Liver (tissue), 9 donors: Measurements from ENCODE around the gene NMNAT2. TPM values are rescaled to one million over a fixed set of nuclear protein-coding genes. Genes with fewer than 3 reads are reported as not detected.

ENCODE experiments used
- DNase-seq: peaks from one replicate; pipeline ENCODE4 v3.0.0-alpha.2; 2017; ENCODE audit warnings: low spot score
- H3K27ac ChIP-seq, 2 donors: one replicate each; pipeline ENCODE4 v1.7.0; 2013; ENCODE audit warnings: inconsistent platforms in 2 of 2, low read length in 2 of 2, control low read depth in 1 of 2, low read depth in 1 of 2, mild to moderate bottlenecking in 1 of 2
- H3K27me3 ChIP-seq, 4 donors: one replicate each; pipeline versions ENCODE4 v1.6.1 to v1.7.0; 2013; ENCODE audit warnings: low read length in 3 of 4, inconsistent platforms in 1 of 4, mild to moderate bottlenecking in 1 of 4, moderate library complexity in 1 of 4; ENCODE audit not compliant: control insufficient read depth in 4 of 4, insufficient read depth in 4 of 4
- H3K36me3 ChIP-seq, 4 donors: one replicate each; pipeline versions ENCODE4 v1.6.1 to v1.7.0; 2013; ENCODE audit warnings: low read length in 3 of 4, mild to moderate bottlenecking in 3 of 4, low read depth in 1 of 4, moderate library complexity in 1 of 4; ENCODE audit not compliant: control insufficient read depth in 4 of 4, insufficient read depth in 3 of 4
- H3K4me1 ChIP-seq, 4 donors: one replicate each; pipeline versions ENCODE4 v1.6.1 to v1.7.0; 2013; ENCODE audit warnings: low read length in 3 of 4, mild to moderate bottlenecking in 3 of 4, moderate library complexity in 1 of 4; ENCODE audit not compliant: control insufficient read depth in 4 of 4, insufficient read depth in 4 of 4
- H3K4me3 ChIP-seq, 3 donors: one replicate each; pipeline versions ENCODE4 v1.6.1 to v1.7.0; 2013; ENCODE audit warnings: low read length in 3 of 3, control low read depth in 1 of 3, low read depth in 1 of 3, mild to moderate bottlenecking in 1 of 3
- H3K9ac ChIP-seq, 2 donors: one replicate each; pipeline ENCODE4 v1.7.0; 2013; ENCODE audit warnings: low read length in 2 of 2, mild to moderate bottlenecking in 2 of 2, moderate library complexity in 2 of 2, control low read depth in 1 of 2, low read depth in 1 of 2
- H3K9me3 ChIP-seq, 4 donors: one replicate each; pipeline versions ENCODE4 v1.6.1 to v1.7.0; 2013; ENCODE audit warnings: low read length in 3 of 4; ENCODE audit not compliant: control insufficient read depth in 4 of 4
- EGR1 ChIP-seq, 2 donors: IDR thresholded peaks; 2 replicates each; pipeline ENCODE4 v1.6.1; 2016 to 2018; ENCODE audit warnings: antibody characterized with exemption in 2 of 2, low read depth in 2 of 2
- HNF4A ChIP-seq, 2 donors: conservative IDR thresholded peaks; 2 replicates each; pipeline ENCODE4 v1.6.1; 2016; ENCODE audit warnings: antibody characterized with exemption in 2 of 2, mild to moderate bottlenecking in 2 of 2
- HNF4G ChIP-seq: IDR thresholded peaks from 2 replicates; pipeline ENCODE4 v1.6.1; 2016; ENCODE audit warnings: antibody characterized with exemption
- NR2F2 ChIP-seq: IDR thresholded peaks from 2 replicates; pipeline ENCODE4 v1.6.1; 2016; ENCODE audit warnings: antibody characterized with exemption
- RAD21 ChIP-seq, 2 donors: IDR thresholded peaks; 2 replicates each; pipeline ENCODE4 v1.6.1; 2016; ENCODE audit warnings: antibody characterized with exemption in 2 of 2, mild to moderate bottlenecking in 2 of 2
- WGBS: extraction: QIAGEN DNeasy Blood & Tissue Kit; methylation state at CpG from one replicate; pipeline ENCODE4 v1.1.7; 2013; 5-methylcytosine and 5-hydroxymethylcytosine counted together
- polyA plus RNA-seq, 2 donors: library from polyadenylated mRNA; stranded (reverse) in 1 of 2; unstranded in 1 of 2; fragments of 200-250 nt in 1 of 2; fragments of >200 nt in 1 of 2; fragmentation: Nextera tagmentation in 1 of 2; extraction: Ambion mirVana in 1 of 2; gene quantifications; one replicate each; pipeline versions ENCODE4 v1.2.1 to v1.2.3, GENCODE V29; 2013 to 2015
- total RNA-seq, 2 donors: library from RNA; depleted of rRNA; stranded (reverse); fragments of >200 nt; gene quantifications; one replicate each; pipeline ENCODE4 v1.2.3, GENCODE V29; 2014
- TF ChIP-seq, protein P1 (sequence below): IDR thresholded peaks from 2 replicates; pipeline ENCODE4 v1.6.1; 2016; ENCODE audit warnings: antibody characterized with exemption, mild to moderate bottlenecking
- TF ChIP-seq, protein P2 (sequence below): IDR thresholded peaks from 2 replicates; pipeline ENCODE4 v1.6.1; 2016; ENCODE audit warnings: antibody characterized with exemption
- TF ChIP-seq, protein P3 (sequence below): IDR thresholded peaks from 2 replicates; pipeline ENCODE4 v1.6.1; 2016; ENCODE audit warnings: antibody characterized with exemption
- TF ChIP-seq, protein P4 (sequence below): IDR thresholded peaks from 2 replicates; pipeline ENCODE4 v1.6.1; 2016; ENCODE audit warnings: antibody characterized with exemption
- TF ChIP-seq, protein P5 (sequence below): fragments of 150-350 bp; IDR thresholded peaks from 2 replicates; pipeline ENCODE4 v1.5.1; 2017; ENCODE audit warnings: improper control_type of control experiment, low read depth, low read length; ENCODE audit not compliant: missing input control
- donor health status: healthy.
- donor health status: healthy.
- donor health status: healthy.
- donor health status: healthy.
- donor health status: healthy.

NMNAT2 gene
- total and polyA plus RNA-seq, 4 donors: under 0.01 to 0.07 (median 0.05) TPM; not detected in 1

DNA sequence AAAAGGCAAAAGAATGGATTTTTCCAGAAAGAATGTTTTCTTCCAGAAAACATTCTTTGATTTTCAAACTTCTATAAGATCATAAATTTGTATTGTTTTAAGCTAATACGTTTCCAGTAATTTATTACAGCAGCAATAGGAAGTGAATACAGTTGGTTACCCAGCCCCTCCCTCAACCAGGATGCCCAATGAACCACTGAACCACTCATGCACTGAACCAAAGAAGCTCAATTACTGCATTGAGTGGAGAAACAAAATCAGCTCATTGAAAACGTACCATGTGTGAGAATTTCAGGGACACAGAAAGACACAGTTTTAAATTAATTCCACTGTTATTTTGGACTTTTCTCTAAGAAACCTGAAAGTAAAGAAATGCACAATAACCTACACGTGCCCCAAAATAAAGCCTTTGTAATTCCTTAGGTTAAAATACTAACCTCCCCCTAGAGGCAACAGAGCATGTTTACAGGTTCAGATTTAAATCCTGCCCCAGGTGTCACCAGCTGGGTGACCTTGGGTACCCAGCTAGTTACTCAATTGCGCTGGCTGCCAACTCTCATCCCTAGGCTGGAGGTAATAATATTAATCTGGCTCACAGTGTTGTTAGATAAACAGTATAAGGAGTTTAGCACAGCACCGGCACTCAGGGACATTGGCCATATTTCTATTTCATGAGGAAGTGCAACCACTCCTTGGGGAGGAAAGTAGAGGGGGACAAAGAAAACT lies 111.7 kb downstream of the NMNAT2 start (continued):
- TF ChIP-seq, protein P1, sequence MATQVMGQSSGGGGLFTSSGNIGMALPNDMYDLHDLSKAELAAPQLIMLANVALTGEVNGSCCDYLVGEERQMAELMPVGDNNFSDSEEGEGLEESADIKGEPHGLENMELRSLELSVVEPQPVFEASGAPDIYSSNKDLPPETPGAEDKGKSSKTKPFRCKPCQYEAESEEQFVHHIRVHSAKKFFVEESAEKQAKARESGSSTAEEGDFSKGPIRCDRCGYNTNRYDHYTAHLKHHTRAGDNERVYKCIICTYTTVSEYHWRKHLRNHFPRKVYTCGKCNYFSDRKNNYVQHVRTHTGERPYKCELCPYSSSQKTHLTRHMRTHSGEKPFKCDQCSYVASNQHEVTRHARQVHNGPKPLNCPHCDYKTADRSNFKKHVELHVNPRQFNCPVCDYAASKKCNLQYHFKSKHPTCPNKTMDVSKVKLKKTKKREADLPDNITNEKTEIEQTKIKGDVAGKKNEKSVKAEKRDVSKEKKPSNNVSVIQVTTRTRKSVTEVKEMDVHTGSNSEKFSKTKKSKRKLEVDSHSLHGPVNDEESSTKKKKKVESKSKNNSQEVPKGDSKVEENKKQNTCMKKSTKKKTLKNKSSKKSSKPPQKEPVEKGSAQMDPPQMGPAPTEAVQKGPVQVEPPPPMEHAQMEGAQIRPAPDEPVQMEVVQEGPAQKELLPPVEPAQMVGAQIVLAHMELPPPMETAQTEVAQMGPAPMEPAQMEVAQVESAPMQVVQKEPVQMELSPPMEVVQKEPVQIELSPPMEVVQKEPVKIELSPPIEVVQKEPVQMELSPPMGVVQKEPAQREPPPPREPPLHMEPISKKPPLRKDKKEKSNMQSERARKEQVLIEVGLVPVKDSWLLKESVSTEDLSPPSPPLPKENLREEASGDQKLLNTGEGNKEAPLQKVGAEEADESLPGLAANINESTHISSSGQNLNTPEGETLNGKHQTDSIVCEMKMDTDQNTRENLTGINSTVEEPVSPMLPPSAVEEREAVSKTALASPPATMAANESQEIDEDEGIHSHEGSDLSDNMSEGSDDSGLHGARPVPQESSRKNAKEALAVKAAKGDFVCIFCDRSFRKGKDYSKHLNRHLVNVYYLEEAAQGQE: peak; percentile 19
- TF ChIP-seq, protein P2, sequence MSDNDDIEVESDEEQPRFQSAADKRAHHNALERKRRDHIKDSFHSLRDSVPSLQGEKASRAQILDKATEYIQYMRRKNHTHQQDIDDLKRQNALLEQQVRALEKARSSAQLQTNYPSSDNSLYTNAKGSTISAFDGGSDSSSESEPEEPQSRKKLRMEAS: no peak

DNA sequence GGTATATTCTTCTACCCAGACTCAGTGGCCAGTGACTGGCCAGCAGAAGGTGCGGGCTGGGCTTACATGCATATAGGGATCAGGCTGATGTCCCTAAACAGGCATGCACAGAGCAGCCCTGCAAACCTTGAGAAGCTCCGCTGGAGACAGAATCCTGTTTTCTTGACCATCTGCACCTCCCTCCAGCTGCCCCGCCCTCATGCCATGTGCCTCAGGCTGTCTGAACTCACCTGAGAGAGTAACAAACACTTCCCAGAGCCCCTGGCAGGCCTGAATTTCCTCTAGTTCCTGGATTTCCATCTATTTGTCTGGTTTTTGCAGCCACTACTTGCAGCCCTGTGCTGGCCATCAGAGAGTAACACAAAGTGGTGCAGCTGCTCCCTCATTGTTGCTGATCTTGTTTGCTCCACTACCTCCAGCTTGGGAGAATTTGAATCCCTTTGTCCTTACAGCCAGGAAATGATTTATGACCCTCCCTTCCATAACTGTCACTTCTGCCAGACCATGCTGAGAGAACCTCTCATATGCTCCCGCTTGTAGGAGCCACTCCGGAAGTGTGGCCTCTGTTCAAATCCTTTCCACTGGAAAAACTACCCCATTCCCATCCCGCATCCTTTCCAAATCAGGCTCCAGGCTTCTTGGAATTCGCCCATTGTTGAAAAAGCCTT lies 113.6 kb downstream of the NMNAT2 start:
- no peak for TF ChIP-seq HNF4G
- TF ChIP-seq, protein P3, sequence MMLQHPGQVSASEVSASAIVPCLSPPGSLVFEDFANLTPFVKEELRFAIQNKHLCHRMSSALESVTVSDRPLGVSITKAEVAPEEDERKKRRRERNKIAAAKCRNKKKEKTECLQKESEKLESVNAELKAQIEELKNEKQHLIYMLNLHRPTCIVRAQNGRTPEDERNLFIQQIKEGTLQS: no peak
- no peak for TF ChIP-seq EGR1 (IDR thresholded peaks at IDR 0.05; ENCODE audit: low read depth in 2 of 2)
- TF ChIP-seq, protein P4, sequence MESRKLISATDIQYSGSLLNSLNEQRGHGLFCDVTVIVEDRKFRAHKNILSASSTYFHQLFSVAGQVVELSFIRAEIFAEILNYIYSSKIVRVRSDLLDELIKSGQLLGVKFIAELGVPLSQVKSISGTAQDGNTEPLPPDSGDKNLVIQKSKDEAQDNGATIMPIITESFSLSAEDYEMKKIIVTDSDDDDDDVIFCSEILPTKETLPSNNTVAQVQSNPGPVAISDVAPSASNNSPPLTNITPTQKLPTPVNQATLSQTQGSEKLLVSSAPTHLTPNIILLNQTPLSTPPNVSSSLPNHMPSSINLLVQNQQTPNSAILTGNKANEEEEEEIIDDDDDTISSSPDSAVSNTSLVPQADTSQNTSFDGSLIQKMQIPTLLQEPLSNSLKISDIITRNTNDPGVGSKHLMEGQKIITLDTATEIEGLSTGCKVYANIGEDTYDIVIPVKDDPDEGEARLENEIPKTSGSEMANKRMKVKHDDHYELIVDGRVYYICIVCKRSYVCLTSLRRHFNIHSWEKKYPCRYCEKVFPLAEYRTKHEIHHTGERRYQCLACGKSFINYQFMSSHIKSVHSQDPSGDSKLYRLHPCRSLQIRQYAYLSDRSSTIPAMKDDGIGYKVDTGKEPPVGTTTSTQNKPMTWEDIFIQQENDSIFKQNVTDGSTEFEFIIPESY: no peak
- TF ChIP-seq, protein P5, sequence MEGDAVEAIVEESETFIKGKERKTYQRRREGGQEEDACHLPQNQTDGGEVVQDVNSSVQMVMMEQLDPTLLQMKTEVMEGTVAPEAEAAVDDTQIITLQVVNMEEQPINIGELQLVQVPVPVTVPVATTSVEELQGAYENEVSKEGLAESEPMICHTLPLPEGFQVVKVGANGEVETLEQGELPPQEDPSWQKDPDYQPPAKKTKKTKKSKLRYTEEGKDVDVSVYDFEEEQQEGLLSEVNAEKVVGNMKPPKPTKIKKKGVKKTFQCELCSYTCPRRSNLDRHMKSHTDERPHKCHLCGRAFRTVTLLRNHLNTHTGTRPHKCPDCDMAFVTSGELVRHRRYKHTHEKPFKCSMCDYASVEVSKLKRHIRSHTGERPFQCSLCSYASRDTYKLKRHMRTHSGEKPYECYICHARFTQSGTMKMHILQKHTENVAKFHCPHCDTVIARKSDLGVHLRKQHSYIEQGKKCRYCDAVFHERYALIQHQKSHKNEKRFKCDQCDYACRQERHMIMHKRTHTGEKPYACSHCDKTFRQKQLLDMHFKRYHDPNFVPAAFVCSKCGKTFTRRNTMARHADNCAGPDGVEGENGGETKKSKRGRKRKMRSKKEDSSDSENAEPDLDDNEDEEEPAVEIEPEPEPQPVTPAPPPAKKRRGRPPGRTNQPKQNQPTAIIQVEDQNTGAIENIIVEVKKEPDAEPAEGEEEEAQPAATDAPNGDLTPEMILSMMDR: no peak
- no peak for TF ChIP-seq NR2F2
- TF ChIP-seq RAD21 (IDR thresholded peaks at IDR 0.05): no peak
- no peak for TF ChIP-seq HNF4A (conservative IDR thresholded peaks at IDR 0.05)
- 87% methylated on average over 7 of the region's 7 CpGs for WGBS

DNA sequence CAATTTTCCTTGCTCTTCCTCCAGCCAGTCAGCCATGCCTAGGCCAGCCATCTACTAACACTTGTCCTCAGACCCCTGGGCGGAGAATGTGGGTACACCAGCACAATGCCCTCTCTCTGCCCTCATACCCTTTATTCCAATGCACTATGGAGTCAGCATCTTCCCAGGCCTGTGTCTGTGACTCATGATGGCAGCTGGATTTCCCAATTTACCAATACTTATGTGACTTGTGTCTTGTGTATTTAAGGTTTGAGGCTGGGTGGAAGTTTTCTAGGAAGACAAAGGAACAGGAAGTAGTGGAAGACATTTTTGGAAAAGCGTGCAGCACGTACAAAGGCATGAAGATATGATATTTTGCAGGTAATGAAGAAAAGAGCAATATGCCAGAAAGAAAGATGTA lies 114.3 kb downstream of the NMNAT2 start:
- no peak overlapping the region for H3K4me3 ChIP-seq
- peaks cover 0 to 2% (median 0%) of the 10 kb centered on the region in 4 donors for H3K27me3 ChIP-seq
- no peak overlapping the region for H3K27ac ChIP-seq
- H3K4me1 ChIP-seq: no peaks in the 10 kb centered on the region
- no peak for DNase-seq
- no peaks in the 10 kb centered on the region for H3K9me3 ChIP-seq
- TF ChIP-seq HNF4A (conservative IDR thresholded peaks at IDR 0.05) (no peak), NR2F2 (no peak)
- TF ChIP-seq, protein P2: no peak
- TF ChIP-seq, protein P4: no peak
- TF ChIP-seq, protein P3: no peak
- H3K36me3 ChIP-seq: no peaks in the 10 kb centered on the region
- no peak overlapping the region for H3K9ac ChIP-seq
- WGBS: 91% methylated on average over 3 of the region's 3 CpGs

More for the DNA sequence above, 113.6 kb downstream of the NMNAT2 start:
- no peaks in the 10 kb centered on the region for H3K9me3 ChIP-seq
- no peak for DNase-seq
- H3K36me3 ChIP-seq: no peaks in the 10 kb centered on the region
- H3K27me3 ChIP-seq: peaks cover 0 to 2% (median 0%) of the 10 kb centered on the region in 4 donors
- H3K4me3 ChIP-seq: no peak overlapping the region
- no peak overlapping the region for H3K27ac ChIP-seq
- no peaks in the 10 kb centered on the region for H3K4me1 ChIP-seq
- no peak overlapping the region for H3K9ac ChIP-seq
